DMS 273 treated with DMSO at 0.1 percent for 48 hours (cell line): ENCODE measurements around the gene TPK1.
"Not testable (repeated sequence)": the region's sequence is repeated elsewhere in the genome, so short reads cannot be mapped to it uniquely, and the experiment has no call there.

ENCODE experiments used
- DNase-seq: peaks from one replicate; lab custom pipeline; 2025; lab: John Stamatoyannopoulos, UW

Gene TPK1

GRCh38 chr7:144777005-144777839 is 58.6 kb downstream of the TPK1 start:
- DNase-seq: no peak

- DNase-seq: no peak
These were observed 59.4 kb downstream of the TPK1 start for GRCh38 chr7:144776447-144776846.

GRCh38 chr7:144775749-144776148 is 60.1 kb downstream of the TPK1 start:
- no peak for DNase-seq

- no peak for DNase-seq
These were observed 63.9 kb downstream of the TPK1 start for GRCh38 chr7:144771927-144772326.

- DNase-seq: no peak
These were observed 64.7 kb downstream of the TPK1 start for GRCh38 chr7:144771174-144771573.

- no peak for DNase-seq
These were observed 66.5 kb downstream of the TPK1 start for GRCh38 chr7:144769352-144769751.

GRCh38 chr7:144768633-144769032 is 67.2 kb downstream of the TPK1 start:
- DNase-seq: no peak

GRCh38 chr7:144763291-144763690 is 72.6 kb downstream of the TPK1 start:
- no peak for DNase-seq

GRCh38 chr7:144762853-144763252 is 73.0 kb downstream of the TPK1 start:
- DNase-seq: no peak

- DNase-seq: no peak
These were observed 74.4 kb downstream of the TPK1 start for GRCh38 chr7:144761493-144761892.

- no peak for DNase-seq
These were observed 76.2 kb downstream of the TPK1 start for GRCh38 chr7:144759653-144760052.

- no peak for DNase-seq
These were observed 87.9 kb downstream of the TPK1 start for GRCh38 chr7:144747936-144748335.

GRCh38 chr7:144738708-144739314 is 97.0 kb downstream of the TPK1 start:
- no peak for DNase-seq

- no peak for DNase-seq
These were observed 97.7 kb downstream of the TPK1 start for GRCh38 chr7:144738146-144738545.

GRCh38 chr7:144736880-144737493 is 98.9 kb downstream of the TPK1 start:
- DNase-seq: no peak

GRCh38 chr7:144735505-144736276 is 100.2 kb downstream of the TPK1 start:
- no peak for DNase-seq

- DNase-seq: no peak
These were observed 104.0 kb downstream of the TPK1 start for GRCh38 chr7:144731661-144732351.

- DNase-seq: no peak
These were observed 105.6 kb downstream of the TPK1 start for GRCh38 chr7:144730224-144730623.

GRCh38 chr7:144729226-144729625 is 106.6 kb downstream of the TPK1 start:
- no peak for DNase-seq

- DNase-seq: no peak
These were observed 107.3 kb downstream of the TPK1 start for GRCh38 chr7:144728551-144728950.

- DNase-seq: not testable (repeated sequence)
These were observed 109.0 kb downstream of the TPK1 start for GRCh38 chr7:144726840-144727239.

- DNase-seq: no peak
These were observed 110.8 kb downstream of the TPK1 start for GRCh38 chr7:144725070-144725469.
